Measurements from ENCODE around the gene ERBIN.
"Not testable (repeated sequence)": the region's sequence is repeated elsewhere in the genome, so short reads cannot be mapped to it uniquely, and the experiment has no call there.

ERBIN gene

GRCh38 chr5:65969539-65970393, 43.4 kb downstream of the ERBIN start:
- no peak for DNase-seq

GRCh38 chr5:65970481-65971367, 44.3 kb downstream of the ERBIN start:
- no peak for DNase-seq

- no peak for DNase-seq
Measured at GRCh38 chr5:65971643-65972042, 45.3 kb downstream of the ERBIN start.

GRCh38 chr5:65972896-65973295, 46.5 kb downstream of the ERBIN start:
- not testable (repeated sequence) for DNase-seq

- no peak for DNase-seq
Measured at GRCh38 chr5:65978251-65978650, 51.9 kb downstream of the ERBIN start.

GRCh38 chr5:65981548-65981947, 55.2 kb downstream of the ERBIN start:
- no peak for DNase-seq

- DNase-seq, result no peak
Measured at GRCh38 chr5:65981969-65982619, 55.7 kb downstream of the ERBIN start.

GRCh38 chr5:65982635-65983034, 56.3 kb downstream of the ERBIN start:
- DNase-seq, result no peak

GRCh38 chr5:65984098-65984885, 57.9 kb downstream of the ERBIN start:
- no peak for DNase-seq

- no peak for DNase-seq
Measured at GRCh38 chr5:65986050-65986451, 59.7 kb downstream of the ERBIN start.

GRCh38 chr5:65986796-65987195, 60.4 kb downstream of the ERBIN start:
- no peak for DNase-seq

GRCh38 chr5:65987982-65988381, 61.6 kb downstream of the ERBIN start:
- DNase-seq, result no peak

GRCh38 chr5:65989158-65989557, 62.8 kb downstream of the ERBIN start:
- no peak for DNase-seq

- no peak for DNase-seq
Measured at GRCh38 chr5:65992630-65993029, 66.3 kb downstream of the ERBIN start.

GRCh38 chr5:65994117-65994786, 67.9 kb downstream of the ERBIN start:
- no peak for DNase-seq

GRCh38 chr5:65999061-65999723, 72.8 kb downstream of the ERBIN start:
- no peak for DNase-seq

- DNase-seq, result no peak
Measured at GRCh38 chr5:66001952-66002351, 75.6 kb downstream of the ERBIN start.

- no peak for DNase-seq
Measured at GRCh38 chr5:66002415-66002814, 76.0 kb downstream of the ERBIN start.

- no peak for DNase-seq
Measured at GRCh38 chr5:66004216-66004615, 77.8 kb downstream of the ERBIN start.

GRCh38 chr5:66009277-66009676, 82.9 kb downstream of the ERBIN start:
- DNase-seq, result no peak

- no peak for DNase-seq
Measured at GRCh38 chr5:66010476-66010875, 84.1 kb downstream of the ERBIN start.
